H9 (cell line): Measurements from ENCODE around the gene CAVIN4. TPM values are rescaled to one million over a fixed set of nuclear protein-coding genes. Genes with fewer than 3 reads are reported as not detected.

Experiments
- DNase-seq: peaks from one replicate; pipeline ENCODE4 v3.0.0-alpha.2; 2017
- H2AFZ ChIP-seq: one replicate; pipeline ENCODE4 v1.6.1; 2013; ENCODE audit warnings: mild to moderate bottlenecking, low read length, control low read depth, moderate library complexity
- H2AK5ac ChIP-seq: 2 replicates; pipeline ENCODE4 v1.6.1; 2013; ENCODE audit warnings: low read length, control low read depth, mixed read lengths; ENCODE audit not compliant: insufficient read length
- H2BK120ac ChIP-seq: one replicate; pipeline ENCODE4 v1.6.1; 2013; ENCODE audit warnings: low read depth, mild to moderate bottlenecking, low read length, control low read depth, inconsistent platforms; ENCODE audit not compliant: poor library complexity, severe bottlenecking
- H2BK12ac ChIP-seq: 2 replicates; pipeline ENCODE4 v1.6.1; 2013; ENCODE audit warnings: low read length, control low read depth, mixed read lengths, low read depth; ENCODE audit not compliant: insufficient read length
- H2BK15ac ChIP-seq: 2 replicates; pipeline ENCODE4 v1.6.1; 2013; ENCODE audit warnings: low read depth, low read length, control low read depth
- H2BK20ac ChIP-seq: one replicate; pipeline ENCODE4 v1.6.1; 2013; ENCODE audit warnings: low read depth, mild to moderate bottlenecking, low read length, control low read depth, inconsistent platforms; ENCODE audit not compliant: poor library complexity, severe bottlenecking
- H2BK5ac ChIP-seq: 2 replicates; pipeline ENCODE4 v1.6.1; 2013; ENCODE audit warnings: low read length, control low read depth, mixed read lengths; ENCODE audit not compliant: insufficient read length
- H3K14ac ChIP-seq: 2 replicates; pipeline ENCODE4 v1.6.1; 2013; ENCODE audit warnings: low read length, control low read depth; ENCODE audit not compliant: insufficient read depth
- H3K18ac ChIP-seq: 2 replicates; pipeline ENCODE4 v1.6.1; 2013; ENCODE audit warnings: low read depth, mild to moderate bottlenecking, mixed read lengths, low read length, control low read depth; ENCODE audit not compliant: insufficient read length
- H3K23ac ChIP-seq: 2 replicates; pipeline ENCODE4 v1.6.1; 2013; ENCODE audit warnings: low read length, control low read depth, mixed read lengths, low read depth; ENCODE audit not compliant: insufficient read length
- H3K23me2 ChIP-seq: 2 replicates; pipeline ENCODE4 v1.6.1; 2013; ENCODE audit warnings: low read depth, mild to moderate bottlenecking, mixed read lengths, low read length, control low read depth; ENCODE audit not compliant: insufficient read length, poor library complexity, severe bottlenecking
- H3K27ac ChIP-seq: 2 replicates; pipeline ENCODE4 v1.5.1; 2013; ENCODE audit warnings: low read length, control low read depth, mixed read lengths, low read depth; ENCODE audit not compliant: insufficient read length
- H3K27me3 ChIP-seq: 2 replicates; pipeline ENCODE4 v1.6.1; 2013; ENCODE audit warnings: low read length, control low read depth, inconsistent platforms; ENCODE audit not compliant: insufficient read depth
- H3K4ac ChIP-seq: 2 replicates; pipeline ENCODE4 v1.6.1; 2013; ENCODE audit warnings: low read depth, mild to moderate bottlenecking, control low read depth, inconsistent platforms, low read length, moderate library complexity
- H3K4me1 ChIP-seq: 2 replicates; pipeline ENCODE4 v1.6.1; 2013; ENCODE audit warnings: low read length, control low read depth, inconsistent platforms; ENCODE audit not compliant: insufficient read depth
- H3K4me2 ChIP-seq: 2 replicates; pipeline ENCODE4 v1.6.1; 2013; ENCODE audit warnings: low read length, control low read depth, mixed read lengths; ENCODE audit not compliant: insufficient read length, insufficient read depth
- H3K56ac ChIP-seq: 2 replicates; pipeline ENCODE4 v1.6.1; 2013; ENCODE audit warnings: low read depth, mild to moderate bottlenecking, mixed read lengths, low read length, control low read depth; ENCODE audit not compliant: insufficient read length
- H3K79me1 ChIP-seq: 2 replicates; pipeline ENCODE4 v1.6.1; 2013; ENCODE audit warnings: low read depth, mild to moderate bottlenecking, moderate library complexity, low read length, control low read depth, inconsistent platforms; ENCODE audit not compliant: insufficient read depth, poor library complexity, severe bottlenecking
- H3K79me2 ChIP-seq: 2 replicates; pipeline ENCODE4 v1.6.1; 2013; ENCODE audit warnings: low read length, control low read depth, inconsistent platforms; ENCODE audit not compliant: insufficient read depth
- H3K9ac ChIP-seq: 2 replicates; pipeline ENCODE4 v1.6.1; 2013; ENCODE audit warnings: low read length, control low read depth, mixed read lengths; ENCODE audit not compliant: insufficient read length; ENCODE audit errors: extremely low read depth
- H3K9me3 ChIP-seq: one replicate; pipeline ENCODE4 v1.6.1; 2013; ENCODE audit warnings: low read depth, low read length, inconsistent platforms; ENCODE audit not compliant: control insufficient read depth
- H3T11ph ChIP-seq: one replicate; pipeline ENCODE4 v1.6.1; 2013; ENCODE audit warnings: mild to moderate bottlenecking, low read length, control low read depth, inconsistent platforms
- H4K20me1 ChIP-seq: one replicate; pipeline ENCODE4 v1.6.1; 2013; ENCODE audit not compliant: control insufficient read depth, insufficient read length, insufficient read depth
- H4K5ac ChIP-seq: 2 replicates; pipeline ENCODE4 v1.6.1; 2013; ENCODE audit warnings: low read depth, mild to moderate bottlenecking, mixed read lengths, low read length, control low read depth; ENCODE audit not compliant: insufficient read length
- H4K8ac ChIP-seq: replicated peaks from 2 replicates; pipeline ENCODE4 v1.6.1; 2013; ENCODE audit warnings: low read length, control low read depth, mixed read lengths, low read depth; ENCODE audit not compliant: insufficient read length
- H4K91ac ChIP-seq: 2 replicates; pipeline ENCODE4 v1.6.1; 2013; ENCODE audit warnings: low read depth, mild to moderate bottlenecking, moderate library complexity, mixed read lengths, low read length, control low read depth; ENCODE audit not compliant: insufficient read length
- H3K27ac Mint-ChIP-seq, 3 experiments: 2 replicates in 2 of 3; 3 replicates in 1 of 3; pipeline ENCODE4 v1.8.0; 2020 to 2021; ENCODE audit warnings: mixed read lengths in 3 of 3, mild to moderate bottlenecking in 1 of 3, moderate library complexity in 1 of 3
- H3K27me3 Mint-ChIP-seq: 2 replicates; pipeline ENCODE4 v1.8.0; 2021; ENCODE audit warnings: low read depth, mild to moderate bottlenecking, moderate library complexity, mixed read lengths
- H3K36me3 Mint-ChIP-seq, 3 experiments: 2 replicates in 2 of 3; 3 replicates in 1 of 3; pipeline ENCODE4 v1.8.0; 2020 to 2021; ENCODE audit warnings: low read depth in 3 of 3, mixed read lengths in 3 of 3; ENCODE audit not compliant: insufficient read depth in 1 of 3
- H3K4me1 Mint-ChIP-seq, 2 experiments: 2 replicates each; pipeline ENCODE4 v1.8.0; 2020; ENCODE audit warnings: mixed read lengths in 2 of 2
- H3K4me3 Mint-ChIP-seq, 2 experiments: 2 replicates in 1 of 2; 3 replicates in 1 of 2; pipeline ENCODE4 v1.8.0; 2020 to 2021; ENCODE audit warnings: mild to moderate bottlenecking in 2 of 2, mixed read lengths in 2 of 2, moderate library complexity in 1 of 2
- H3K9me3 Mint-ChIP-seq, 2 experiments: 2 replicates in 1 of 2; 3 replicates in 1 of 2; pipeline ENCODE4 v1.8.0; 2020; ENCODE audit warnings: mild to moderate bottlenecking in 2 of 2, mixed read lengths in 2 of 2, moderate library complexity in 1 of 2
- CTCF ChIP-seq: fragments of 200-600 bp; sonication (generic); conservative IDR thresholded peaks from 3 replicates; pipeline ENCODE4 v1.8.0; 2021; ENCODE audit warnings: antibody characterized with exemption, mild to moderate bottlenecking
- WGBS: extraction: QIAGEN DNeasy Blood & Tissue Kit; methylation state at CpG from one replicate; pipeline ENCODE4 v1.1.7; 2013; ENCODE audit warnings: missing lambda C conversion rate, low lambda C conversion rate, mixed read lengths; ENCODE audit not compliant: insufficient read length; ENCODE audit errors: extremely low coverage; 5-methylcytosine and 5-hydroxymethylcytosine counted together
- total RNA-seq: library from RNA; stranded (reverse); gene quantifications from 2 replicates; pipeline ENCODE4 v1.2.1, GENCODE V29; 2021

The CAVIN4 gene
- total RNA-seq, 1 experiment from 2014 or later = 7.3 TPM

- peaks cover 0 to 5% of the 10 kb centered on the region in 2 experiments; a peak in 1 of 4 replicates for H3K4me1 Mint-ChIP-seq
- no peaks in the 10 kb centered on the region for H3K27me3 Mint-ChIP-seq
- Histone ChIP-seq H3K56ac (no peak overlapping the region), H2BK120ac (no peak overlapping the region), H4K8ac (no peak overlapping the region), H4K91ac (no peak overlapping the region), H2BK12ac (no peak overlapping the region), H4K5ac (no peak overlapping the region), H3K23ac (no peak overlapping the region), H3K27ac (no peak overlapping the region), H2BK15ac (no peak overlapping the region), H3K79me1 (no peaks in the 10 kb centered on the region), H3K4me1 (no peaks in the 10 kb centered on the region), H2BK20ac (no peak overlapping the region), H3K79me2 (no peaks in the 10 kb centered on the region), H3K14ac (no peak overlapping the region), H3K4me2 (no peak overlapping the region), H3K27me3 (no peaks in the 10 kb centered on the region), H4K20me1 (no peaks in the 10 kb centered on the region), H3K18ac (no peak overlapping the region), H2BK5ac (no peak overlapping the region), H3K23me2 (no peaks in the 10 kb centered on the region), H2AFZ (no peak overlapping the region), H3K9me3 (no peaks in the 10 kb centered on the region), H3T11ph (no peak overlapping the region), H3K9ac (no peak overlapping the region), H3K4ac (no peak overlapping the region), H2AK5ac (no peak overlapping the region)
- DNase-seq = no peak
- TF ChIP-seq CTCF = no peak
- no peak overlapping the region for H3K4me3 Mint-ChIP-seq
- H3K27ac Mint-ChIP-seq = no peak overlapping the region
- no peaks in the 10 kb centered on the region for H3K9me3 Mint-ChIP-seq
- peaks cover 2 to 18% (median 10%) of the 10 kb centered on the region in 3 experiments; a peak in 6 of 7 replicates for H3K36me3 Mint-ChIP-seq
- no CpG with 5 or more reads among the region's 9 CpGs for WGBS
Observed at GRCh38 chr9:100587375-100587774, 9.5 kb downstream of the CAVIN4 start.
